HL-60 (cell line): ENCODE data around the gene LIPG.

Experiments used
- CTCF ChIP-seq: IDR thresholded peaks from one replicate; pipeline ENCODE4 v1.5.1; 2011; ENCODE audit warnings: low read length, control low read depth, inconsistent platforms; ENCODE audit not compliant: insufficient read depth
- GABPA ChIP-seq: IDR thresholded peaks from 2 replicates; pipeline ENCODE4 v1.6.1; 2012; ENCODE audit warnings: low read depth
- POLR2AphosphoS5 ChIP-seq: IDR thresholded peaks from 2 replicates; pipeline ENCODE4 v1.6.1; 2012; ENCODE audit warnings: low read depth
- REST ChIP-seq: IDR thresholded peaks from 2 replicates; pipeline ENCODE4 v1.6.1; 2012; ENCODE audit warnings: low read depth; ENCODE audit not compliant: insufficient replicate concordance
- SPI1 ChIP-seq: IDR thresholded peaks from 2 replicates; pipeline ENCODE4 v1.6.1; 2012; ENCODE audit warnings: low read depth, mild to moderate bottlenecking, borderline replicate concordance

GRCh38 chr18:49590608-49591007, 28.8 kb downstream of the LIPG start:
- TF ChIP-seq CTCF (no peak), POLR2AphosphoS5 (no peak), GABPA (no peak), REST (no peak), SPI1 (no peak)
